HTR-8/SVneo (cell line): ENCODE measurements around the gene FAM50A.

Experiments used
- DNase-seq: peaks from one replicate; pipeline ENCODE4 v3.0.0; 2011; ENCODE audit warnings: low spot score, mixed read lengths; ENCODE audit not compliant: insufficient read length
- FAIRE-seq: peaks from 2 replicates; lab custom pipeline; 2011; peaks lifted over from hg19 to GRCh38; lab: Jason Lieb, UNC

FAM50A gene

GRCh38 chrX:154459832-154460231 lies 15.9 kb downstream of the FAM50A start:
- DNase-seq (no peak), FAIRE-seq (no peak)

DNA sequence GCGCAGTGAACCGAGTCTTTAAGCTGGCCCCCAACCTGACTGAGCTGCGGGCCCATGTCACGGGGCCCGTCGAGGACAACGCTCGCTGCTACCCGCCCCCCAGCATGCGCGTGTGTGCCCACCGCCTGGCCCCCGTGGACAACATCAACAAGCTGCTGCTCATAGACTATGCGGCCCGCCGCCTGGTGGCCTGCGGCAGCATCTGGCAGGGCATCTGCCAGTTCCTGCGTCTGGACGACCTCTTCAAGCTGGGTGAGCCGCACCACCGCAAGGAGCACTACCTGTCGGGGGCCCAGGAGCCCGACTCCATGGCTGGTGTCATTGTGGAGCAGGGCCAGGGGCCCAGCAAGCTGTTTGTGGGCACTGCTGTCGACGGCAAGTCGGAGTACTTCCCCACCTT lies 16.4 kb downstream of the FAM50A start:
- FAIRE-seq (no peak), DNase-seq (no peak)

GRCh38 chrX:154462396-154462795 lies 18.5 kb downstream of the FAM50A start:
- FAIRE-seq (no peak), DNase-seq (no peak)

DNA sequence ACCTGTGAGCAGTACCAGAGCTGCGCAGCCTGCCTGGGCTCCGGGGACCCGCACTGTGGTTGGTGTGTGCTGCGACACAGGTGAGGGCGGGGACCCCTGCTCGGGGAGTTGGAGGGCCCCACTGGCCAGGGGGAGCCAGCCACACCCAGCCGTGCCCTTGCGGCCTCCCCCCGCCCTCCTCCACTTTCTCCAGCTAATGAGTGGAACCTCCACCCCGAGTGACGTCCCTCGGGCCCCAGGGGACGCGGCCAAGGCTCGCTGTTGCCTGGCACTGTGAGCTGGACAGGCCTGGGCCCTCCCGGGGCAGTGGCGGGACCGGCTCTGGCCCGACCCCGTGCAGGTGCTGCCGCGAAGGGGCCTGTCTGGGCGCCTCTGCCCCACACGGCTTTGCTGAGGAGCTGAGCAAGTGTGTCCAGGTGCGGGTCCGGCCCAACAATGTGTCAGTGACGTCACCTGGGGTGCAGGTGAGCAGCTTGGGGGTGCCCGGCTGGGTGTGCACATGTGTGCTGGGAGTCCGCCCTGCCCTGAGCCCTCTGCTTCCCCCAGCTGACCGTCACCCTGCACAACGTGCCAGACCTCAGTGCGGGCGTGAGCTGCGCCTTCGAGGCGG lies 19.8 kb downstream of the FAM50A start:
- FAIRE-seq (no peak), DNase-seq (no peak)

- FAIRE-seq (no peak), DNase-seq (no peak)
These were observed 20.9 kb downstream of the FAM50A start for GRCh38 chrX:154464806-154465365.

DNA sequence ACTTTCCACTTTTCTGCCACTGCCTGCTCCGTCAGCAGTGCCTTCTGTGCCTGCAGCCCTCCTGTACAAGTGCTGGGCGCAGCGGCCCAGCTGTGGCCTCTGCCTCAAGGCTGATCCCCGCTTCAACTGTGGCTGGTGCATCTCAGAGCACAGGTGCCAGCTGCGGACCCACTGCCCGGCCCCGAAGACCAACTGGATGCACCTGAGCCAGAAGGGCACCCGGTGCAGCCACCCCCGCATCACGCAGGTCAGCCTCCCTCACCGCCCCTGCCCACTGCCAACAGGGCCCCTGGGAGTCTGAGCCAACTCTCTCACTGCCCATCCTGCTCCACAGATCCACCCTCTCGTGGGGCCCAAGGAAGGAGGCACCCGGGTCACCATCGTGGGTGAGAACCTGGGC lies 21.7 kb downstream of the FAM50A start:
- FAIRE-seq = no peak
- DNase-seq = no peak

DNA sequence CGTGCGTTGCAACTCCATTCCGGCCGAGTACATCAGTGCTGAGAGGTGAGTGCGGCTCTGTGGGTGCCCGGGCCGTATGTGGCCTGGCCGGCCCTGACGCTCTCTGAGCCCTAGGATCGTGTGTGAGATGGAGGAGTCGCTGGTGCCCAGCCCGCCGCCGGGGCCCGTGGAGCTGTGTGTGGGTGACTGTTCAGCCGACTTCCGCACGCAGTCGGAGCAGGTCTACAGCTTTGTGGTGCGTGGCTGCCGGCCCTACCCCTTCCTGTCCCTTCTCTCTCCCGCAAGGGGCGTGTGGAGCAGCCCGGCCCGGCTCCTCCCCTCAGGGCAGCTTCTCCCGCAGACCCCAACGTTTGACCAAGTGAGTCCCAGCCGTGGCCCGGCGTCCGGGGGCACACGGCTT lies 22.1 kb downstream of the FAM50A start:
- no peak for FAIRE-seq
- no peak for DNase-seq

- DNase-seq (no peak), FAIRE-seq (no peak)
These were observed 23.0 kb downstream of the FAM50A start for GRCh38 chrX:154466907-154467306.

DNA sequence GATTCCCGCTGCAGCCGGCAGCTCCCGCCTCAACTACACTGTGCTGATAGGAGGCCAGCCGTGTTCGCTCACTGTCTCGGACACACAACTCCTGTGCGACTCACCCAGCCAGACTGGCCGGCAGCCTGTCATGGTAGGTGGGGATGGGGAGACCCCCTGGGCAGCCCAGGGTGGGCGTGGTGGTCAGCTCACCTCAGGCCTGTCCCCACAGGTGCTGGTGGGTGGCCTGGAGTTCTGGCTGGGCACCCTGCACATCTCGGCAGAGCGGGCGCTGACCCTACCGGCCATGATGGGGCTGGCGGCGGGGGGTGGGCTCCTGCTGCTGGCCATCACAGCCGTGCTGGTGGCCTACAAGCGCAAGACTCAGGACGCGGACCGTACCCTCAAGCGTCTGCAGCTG lies 23.6 kb downstream of the FAM50A start:
- FAIRE-seq = no peak
- DNase-seq = no peak

- DNase-seq (no peak), FAIRE-seq (no peak)
These were observed 24.3 kb downstream of the FAM50A start for GRCh38 chrX:154468217-154468616.

DNA sequence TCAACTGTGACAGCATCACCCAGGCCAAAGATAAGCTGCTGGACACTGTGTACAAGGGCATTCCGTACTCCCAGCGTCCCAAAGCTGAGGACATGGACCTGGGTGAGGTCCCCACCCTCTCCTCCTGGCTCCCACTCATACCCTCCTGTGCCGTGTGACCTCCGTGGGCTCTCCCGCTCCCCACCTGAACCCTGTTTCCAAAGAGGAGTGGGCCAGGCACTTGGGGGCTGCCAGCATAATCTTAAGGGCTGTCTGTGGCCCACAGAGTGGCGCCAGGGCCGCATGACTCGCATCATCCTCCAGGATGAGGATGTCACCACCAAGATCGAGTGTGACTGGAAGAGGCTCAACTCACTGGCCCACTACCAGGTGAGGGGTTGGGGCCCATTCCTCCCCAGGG lies 25.2 kb downstream of the FAM50A start:
- FAIRE-seq (no peak), DNase-seq (no peak)

DNA sequence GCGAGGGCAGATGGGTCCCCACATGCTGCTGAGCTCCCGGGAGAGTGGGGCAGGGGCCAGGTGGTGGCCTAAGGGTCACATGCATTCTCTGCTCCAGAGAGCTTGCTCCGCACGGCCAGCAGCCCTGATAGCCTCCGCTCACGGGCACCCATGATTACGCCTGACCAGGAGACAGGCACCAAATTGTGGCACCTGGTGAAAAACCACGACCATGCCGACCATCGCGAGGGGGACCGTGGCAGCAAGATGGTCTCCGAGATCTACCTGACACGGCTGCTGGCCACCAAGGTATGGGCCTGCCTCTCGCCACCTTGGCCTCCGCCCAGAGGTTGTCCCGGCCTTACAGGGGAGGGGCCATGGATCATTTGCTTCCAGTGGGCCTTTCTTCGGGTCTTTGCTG lies 25.9 kb downstream of the FAM50A start:
- FAIRE-seq (no peak), DNase-seq (no peak)

- no peak for DNase-seq
- FAIRE-seq = no peak
These were observed 26.5 kb downstream of the FAM50A start for GRCh38 chrX:154470434-154470833.

- DNase-seq (no peak), FAIRE-seq (no peak)
These were observed 27.1 kb downstream of the FAM50A start for GRCh38 chrX:154470914-154471568.

- FAIRE-seq (no peak), DNase-seq (no peak)
These were observed 28.1 kb downstream of the FAM50A start for GRCh38 chrX:154471839-154472684.

GRCh38 chrX:154472685-154473632 lies 29.0 kb downstream of the FAM50A start:
- FAIRE-seq = no peak

DNA sequence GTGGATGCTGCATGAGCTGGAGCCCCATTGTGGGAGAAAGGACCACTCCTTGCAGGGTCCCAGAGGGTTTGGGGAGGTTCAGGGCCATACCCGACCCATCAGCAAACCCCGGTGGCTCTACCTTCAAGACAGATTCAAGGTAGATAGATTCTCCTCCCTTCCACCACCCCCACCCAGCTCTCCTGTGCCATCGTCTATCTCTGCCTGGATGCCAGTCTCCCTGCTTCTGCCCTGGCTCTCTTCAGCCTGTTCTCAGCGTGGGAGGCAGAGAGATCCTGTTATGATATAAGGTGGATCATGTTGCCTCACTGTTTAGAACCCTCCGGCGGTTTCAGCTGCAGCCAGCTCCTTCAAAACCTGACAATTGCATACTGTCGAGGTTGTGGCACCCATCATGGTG lies 29.7 kb downstream of the FAM50A start:
- FAIRE-seq (no peak), DNase-seq (no peak)

More at GRCh38 chrX:154472685-154473632, 29.0 kb downstream of the FAM50A start:
- DNase-seq = no peak

- no peak for DNase-seq
These were observed 32.9 kb downstream of the FAM50A start for GRCh38 chrX:154476821-154477220.

DNA sequence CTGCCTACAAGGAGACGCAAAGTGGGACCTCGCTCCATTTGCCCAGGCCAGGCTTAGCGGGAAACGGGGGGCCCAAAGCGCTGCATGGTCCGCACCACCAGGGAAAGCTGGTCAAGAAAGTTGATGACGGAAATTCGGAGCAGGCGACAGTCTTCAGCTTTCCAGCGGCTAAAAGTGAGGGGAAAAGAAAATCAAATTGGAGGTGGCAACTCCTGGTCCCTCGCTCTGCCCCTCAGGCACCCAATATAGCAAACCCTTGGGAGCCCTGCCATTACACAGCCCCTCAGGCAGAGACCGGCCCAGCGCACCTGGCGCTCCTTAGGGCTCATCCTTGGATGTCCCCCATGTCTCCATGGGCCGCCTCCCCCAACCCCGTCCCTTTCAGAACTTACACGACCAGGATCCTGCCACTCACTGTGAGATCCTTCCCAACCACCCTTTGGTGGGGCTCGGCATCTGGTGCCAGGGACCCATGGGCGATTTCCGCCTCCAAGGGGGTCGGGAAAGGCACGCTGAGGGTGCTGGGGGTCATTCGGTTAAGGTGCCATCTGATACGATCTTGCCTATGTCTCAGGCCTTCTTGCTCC lies 34.0 kb downstream of the FAM50A start:
- DNase-seq = no peak
- FAIRE-seq = no peak

More at GRCh38 chrX:154476821-154477220, 32.9 kb downstream of the FAM50A start:
- FAIRE-seq = no peak
